Vagina (tissue), 2 donors: ENCODE measurements around the gene LYRM1.

Experiments used
- CTCF ChIP-seq, 3 experiments: fragments of 450-650 bp in 2 of 3; fragments of 200-600 bp in 1 of 3; sonication (generic) in 1 of 3; IDR thresholded peaks; one replicate each; pipeline ENCODE4 v1.5.1; 2017 to 2019; ENCODE audit warnings: antibody characterized with exemption in 3 of 3, mild to moderate bottlenecking in 2 of 3, moderate library complexity in 2 of 3
- POLR2A ChIP-seq, 2 donors: fragments of 450-650 bp; IDR thresholded peaks; one replicate each; pipeline ENCODE4 v1.6.1; 2017; ENCODE audit warnings: antibody characterized with exemption in 2 of 2, mild to moderate bottlenecking in 2 of 2, moderate library complexity in 2 of 2
- POLR2AphosphoS5 ChIP-seq, 2 donors: sonication (generic); formaldehyde crosslinking; IDR thresholded peaks; one replicate each; pipeline ENCODE4 v1.9.0; 2017; ENCODE audit warnings: antibody characterized with exemption in 2 of 2, mild to moderate bottlenecking in 2 of 2, low read depth in 1 of 2; ENCODE audit not compliant: insufficient read depth in 1 of 2

DNA sequence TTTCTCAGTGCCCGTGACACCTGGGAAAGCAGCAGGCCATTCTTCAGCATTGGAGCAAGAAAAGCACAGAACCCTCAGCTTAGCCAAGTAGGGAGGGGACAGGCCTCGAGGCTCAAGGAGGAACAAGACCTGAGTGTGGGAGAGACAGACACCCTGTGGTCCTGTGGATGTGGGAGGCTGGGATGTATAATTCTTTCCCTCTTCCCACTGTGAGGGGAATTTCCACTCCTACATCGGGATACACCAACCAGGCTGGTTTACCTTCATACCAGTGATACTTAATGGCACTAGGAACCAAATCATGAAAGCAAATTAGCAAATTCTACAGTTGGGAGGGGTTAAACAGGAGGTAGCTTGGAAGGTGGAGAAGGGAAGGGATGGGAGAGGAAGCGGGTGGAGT is 41.7 kb downstream of the LYRM1 start:
- no peak for TF ChIP-seq CTCF (IDR thresholded peaks at IDR 0.05)
- TF ChIP-seq POLR2A (IDR thresholded peaks at IDR 0.05) = no peak
- TF ChIP-seq POLR2AphosphoS5 (IDR thresholded peaks at IDR 0.05; ENCODE audit: insufficient read depth in 1 of 2, low read depth in 1 of 2) = no peak
